HEK293 (cell line): ENCODE results near the gene RPL22.

ENCODE experiments used
- KLF16 ChIP-seq: fragments of 450-650 bp; formaldehyde crosslinking; IDR thresholded peaks from 2 replicates; pipeline ENCODE4 v1.5.1; 2017; ENCODE audit warnings: missing biosample characterization, missing genetic modification characterization
- PRDM1 ChIP-seq: fragments of 450-650 bp; formaldehyde crosslinking; IDR thresholded peaks from 2 replicates; pipeline ENCODE4; 2016; ENCODE audit warnings: missing biosample characterization, missing genetic modification characterization
- ZNF140 ChIP-seq: fragments of 450-650 bp; formaldehyde crosslinking; IDR thresholded peaks from 2 replicates; pipeline ENCODE4 v1.5.1; 2016; ENCODE audit warnings: missing biosample characterization, missing genetic modification characterization
- ZNF558 ChIP-seq: fragments of 450-650 bp; formaldehyde crosslinking; IDR thresholded peaks from 2 replicates; pipeline ENCODE4 v1.5.1; 2016; ENCODE audit warnings: missing biosample characterization, missing genetic modification characterization
- ZSCAN18 ChIP-seq: fragments of 450-650 bp; formaldehyde crosslinking; IDR thresholded peaks from 2 replicates; pipeline ENCODE4 v1.5.1; 2016; ENCODE audit warnings: missing biosample characterization, missing genetic modification characterization
- TF ChIP-seq, protein P1 (sequence below): fragments of 450-650 bp; formaldehyde crosslinking; IDR thresholded peaks from 2 replicates; pipeline ENCODE4 v1.5.1; 2016; ENCODE audit warnings: missing biosample characterization, missing genetic modification characterization

- TF ChIP-seq ZNF140 (tag by site-specific recombination) (no peak), KLF16 (no peak), ZNF558 (no peak), PRDM1 (tag by site-specific recombination) (no peak), ZSCAN18 (tag by site-specific recombination) (no peak)
- TF ChIP-seq, protein P1, sequence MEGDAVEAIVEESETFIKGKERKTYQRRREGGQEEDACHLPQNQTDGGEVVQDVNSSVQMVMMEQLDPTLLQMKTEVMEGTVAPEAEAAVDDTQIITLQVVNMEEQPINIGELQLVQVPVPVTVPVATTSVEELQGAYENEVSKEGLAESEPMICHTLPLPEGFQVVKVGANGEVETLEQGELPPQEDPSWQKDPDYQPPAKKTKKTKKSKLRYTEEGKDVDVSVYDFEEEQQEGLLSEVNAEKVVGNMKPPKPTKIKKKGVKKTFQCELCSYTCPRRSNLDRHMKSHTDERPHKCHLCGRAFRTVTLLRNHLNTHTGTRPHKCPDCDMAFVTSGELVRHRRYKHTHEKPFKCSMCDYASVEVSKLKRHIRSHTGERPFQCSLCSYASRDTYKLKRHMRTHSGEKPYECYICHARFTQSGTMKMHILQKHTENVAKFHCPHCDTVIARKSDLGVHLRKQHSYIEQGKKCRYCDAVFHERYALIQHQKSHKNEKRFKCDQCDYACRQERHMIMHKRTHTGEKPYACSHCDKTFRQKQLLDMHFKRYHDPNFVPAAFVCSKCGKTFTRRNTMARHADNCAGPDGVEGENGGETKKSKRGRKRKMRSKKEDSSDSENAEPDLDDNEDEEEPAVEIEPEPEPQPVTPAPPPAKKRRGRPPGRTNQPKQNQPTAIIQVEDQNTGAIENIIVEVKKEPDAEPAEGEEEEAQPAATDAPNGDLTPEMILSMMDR (tag by site-specific recombination), result no peak
These were observed 35.9 kb upstream of the RPL22 start for GRCh38 chr1:6235296-6235677.
